Measurements from ENCODE around the gene SYNE1.

DNA sequence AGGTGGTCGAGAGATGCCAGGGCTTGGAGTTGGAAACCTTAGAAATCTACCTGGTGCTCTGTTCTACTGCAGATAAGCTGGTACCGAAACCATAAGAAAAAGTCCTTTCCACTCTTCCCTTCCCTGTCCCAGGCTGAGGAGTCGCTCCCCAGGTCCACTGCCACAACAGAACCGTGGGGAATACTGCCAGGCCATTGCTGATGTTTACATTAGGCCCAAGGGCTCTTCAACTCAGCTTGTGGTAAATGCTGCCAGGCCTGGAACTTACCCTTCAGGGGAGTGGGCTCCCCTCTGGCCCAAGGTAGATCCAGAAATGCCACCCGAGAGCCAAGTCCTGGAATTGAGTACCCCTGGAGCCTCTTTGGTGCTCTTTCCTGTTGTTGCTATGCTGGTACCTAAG, 441.3 kb downstream of the SYNE1 start:
- no peak for TF ChIP-seq RAD21 (conservative IDR thresholded peaks at IDR 0.05)
- TF ChIP-seq, protein P1, sequence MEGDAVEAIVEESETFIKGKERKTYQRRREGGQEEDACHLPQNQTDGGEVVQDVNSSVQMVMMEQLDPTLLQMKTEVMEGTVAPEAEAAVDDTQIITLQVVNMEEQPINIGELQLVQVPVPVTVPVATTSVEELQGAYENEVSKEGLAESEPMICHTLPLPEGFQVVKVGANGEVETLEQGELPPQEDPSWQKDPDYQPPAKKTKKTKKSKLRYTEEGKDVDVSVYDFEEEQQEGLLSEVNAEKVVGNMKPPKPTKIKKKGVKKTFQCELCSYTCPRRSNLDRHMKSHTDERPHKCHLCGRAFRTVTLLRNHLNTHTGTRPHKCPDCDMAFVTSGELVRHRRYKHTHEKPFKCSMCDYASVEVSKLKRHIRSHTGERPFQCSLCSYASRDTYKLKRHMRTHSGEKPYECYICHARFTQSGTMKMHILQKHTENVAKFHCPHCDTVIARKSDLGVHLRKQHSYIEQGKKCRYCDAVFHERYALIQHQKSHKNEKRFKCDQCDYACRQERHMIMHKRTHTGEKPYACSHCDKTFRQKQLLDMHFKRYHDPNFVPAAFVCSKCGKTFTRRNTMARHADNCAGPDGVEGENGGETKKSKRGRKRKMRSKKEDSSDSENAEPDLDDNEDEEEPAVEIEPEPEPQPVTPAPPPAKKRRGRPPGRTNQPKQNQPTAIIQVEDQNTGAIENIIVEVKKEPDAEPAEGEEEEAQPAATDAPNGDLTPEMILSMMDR (IDR thresholded peaks at IDR 0.05; ENCODE audit: poor library complexity, severe bottlenecking), result no peak
- TF ChIP-seq POLR2AphosphoS5 (IDR thresholded peaks at IDR 0.05), result no peak
- TF ChIP-seq EZH2 (IDR thresholded peaks at IDR 0.05; ENCODE audit: borderline replicate concordance, insufficient read depth, low read length, poor library complexity, severe bottlenecking), result no peak
